Breast epithelium (tissue), 3 donors: ENCODE data around the gene COL23A1.

Source experiments
- CTCF ChIP-seq, 3 donors: fragments of 450-650 bp; IDR thresholded peaks; one replicate each; pipeline ENCODE4 v1.5.1; 2016 to 2017; ENCODE audit warnings: antibody characterized with exemption in 3 of 3, mild to moderate bottlenecking in 3 of 3, moderate library complexity in 3 of 3
- POLR2A ChIP-seq: fragments of 450-650 bp; IDR thresholded peaks from one replicate; pipeline ENCODE4 v1.6.1; 2016; ENCODE audit warnings: antibody characterized with exemption, mild to moderate bottlenecking, moderate library complexity
- POLR2AphosphoS5 ChIP-seq, 3 donors: sonication (generic); formaldehyde crosslinking; IDR thresholded peaks; one replicate each; pipeline ENCODE4 v1.6.1; 2017; ENCODE audit warnings: antibody characterized with exemption in 3 of 3

DNA sequence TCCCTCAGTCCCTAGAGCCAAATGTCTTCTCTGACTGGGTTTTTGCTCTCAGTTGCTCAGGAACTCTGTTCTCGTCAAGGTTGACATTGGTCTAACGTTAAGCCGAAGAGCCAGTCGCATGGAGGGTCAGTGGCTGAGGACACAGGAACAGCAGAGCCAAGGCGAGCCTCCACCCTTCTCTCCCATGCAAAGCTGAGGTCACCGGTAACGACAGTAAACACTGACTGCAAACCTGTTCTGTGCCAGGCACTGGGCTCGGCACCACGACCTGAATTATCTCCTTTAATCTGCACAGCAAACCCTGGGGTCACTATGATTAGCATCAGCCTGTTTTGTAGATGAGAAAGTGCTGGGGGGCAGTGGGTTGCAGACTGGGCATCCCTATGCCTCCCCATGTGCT is 171.0 kb downstream of the COL23A1 start:
- TF ChIP-seq CTCF (IDR thresholded peaks at IDR 0.05) (no peak), POLR2AphosphoS5 (IDR thresholded peaks at IDR 0.05) (no peak), POLR2A (no peak)
